Kidney tubule cell (primary cell): ENCODE data around the gene HEXD.

Experiments
- DNase-seq: peaks from one replicate; pipeline ENCODE4 v3.0.0-alpha.2; 2018; ENCODE audit warnings: low spot score

Gene HEXD

DNA sequence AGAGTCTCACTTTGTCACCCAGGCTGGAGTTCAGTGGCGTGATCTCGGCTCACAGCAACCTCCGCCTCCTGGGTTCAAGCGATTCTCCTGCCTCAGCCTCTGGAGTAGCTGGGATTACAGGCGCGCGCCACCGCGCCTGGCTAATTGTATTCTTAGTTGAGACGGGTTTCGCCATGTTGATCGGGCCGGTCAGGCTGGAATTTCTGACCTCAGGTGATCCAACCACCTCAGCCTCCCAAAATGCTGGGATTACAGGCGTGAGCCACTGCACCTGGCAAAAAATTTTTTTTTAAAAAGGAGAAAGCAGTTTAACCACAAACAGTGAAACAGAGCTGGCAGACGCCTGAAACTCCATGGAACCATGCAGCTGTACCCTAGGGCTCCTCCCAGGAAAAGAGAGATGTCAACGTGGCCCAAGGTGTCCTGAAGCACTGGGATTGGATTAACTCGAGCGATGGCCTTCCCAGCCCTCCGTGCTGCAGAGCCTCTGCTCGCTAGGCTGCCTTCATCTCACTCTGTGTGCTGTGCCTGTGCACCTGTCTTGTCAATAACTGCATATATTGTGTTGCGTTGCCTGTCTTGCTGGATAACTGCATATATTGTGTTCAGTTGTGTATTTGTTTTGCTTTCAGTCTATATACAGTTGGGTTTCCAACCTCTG, 71.8 kb downstream of the HEXD start:
- no peak for DNase-seq

DNA sequence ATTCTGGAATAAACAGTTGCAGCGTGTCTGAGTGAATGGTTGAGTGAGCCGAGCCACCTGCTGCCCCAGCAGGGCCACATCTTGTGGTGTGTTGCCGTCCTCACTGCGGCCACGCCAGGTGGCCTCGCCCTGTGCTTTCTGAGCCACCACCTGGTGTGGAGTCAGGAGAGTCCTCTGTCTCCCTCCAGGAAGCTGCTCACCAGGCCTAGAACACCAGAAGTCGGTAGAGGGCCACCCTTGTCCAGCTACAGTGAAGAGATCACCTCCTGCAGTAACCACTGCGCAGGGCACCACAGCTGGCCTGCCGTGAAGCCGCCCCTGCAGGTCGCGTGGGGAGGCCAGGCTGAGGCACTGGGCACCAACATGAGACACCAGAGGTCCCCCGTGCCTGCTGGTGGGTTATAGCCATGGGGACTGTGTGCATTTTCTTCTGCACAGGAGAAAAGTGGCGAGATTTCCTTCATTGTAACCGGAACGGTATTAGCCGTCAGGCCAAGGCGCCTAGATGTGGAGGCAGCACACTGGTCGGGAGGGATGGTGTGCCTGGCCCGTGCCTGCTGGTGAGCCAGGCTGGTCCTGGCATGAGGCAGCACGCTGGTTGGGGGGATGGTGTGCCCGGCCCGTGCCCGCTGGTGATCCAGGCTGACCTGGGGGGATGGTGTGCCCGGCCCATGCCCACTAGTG, 72.5 kb downstream of the HEXD start:
- no peak for DNase-seq

DNA sequence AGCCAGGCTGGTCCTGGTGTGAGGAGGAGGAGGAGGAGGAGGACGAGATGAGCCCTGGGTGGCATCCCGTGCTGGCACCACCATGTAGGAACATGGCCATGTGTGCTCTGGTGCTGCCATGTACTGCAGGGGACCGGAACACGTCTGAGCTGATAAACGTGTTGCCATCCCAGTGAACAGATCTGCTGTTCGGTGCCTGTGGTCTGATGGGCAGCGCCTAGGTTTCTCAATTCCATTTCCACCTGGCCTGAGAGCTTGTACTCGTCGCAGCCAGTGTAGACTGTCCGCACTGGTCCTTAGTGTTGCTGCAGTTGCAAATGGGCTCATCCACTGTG, 73.0 kb downstream of the HEXD start:
- no peak for DNase-seq

DNA sequence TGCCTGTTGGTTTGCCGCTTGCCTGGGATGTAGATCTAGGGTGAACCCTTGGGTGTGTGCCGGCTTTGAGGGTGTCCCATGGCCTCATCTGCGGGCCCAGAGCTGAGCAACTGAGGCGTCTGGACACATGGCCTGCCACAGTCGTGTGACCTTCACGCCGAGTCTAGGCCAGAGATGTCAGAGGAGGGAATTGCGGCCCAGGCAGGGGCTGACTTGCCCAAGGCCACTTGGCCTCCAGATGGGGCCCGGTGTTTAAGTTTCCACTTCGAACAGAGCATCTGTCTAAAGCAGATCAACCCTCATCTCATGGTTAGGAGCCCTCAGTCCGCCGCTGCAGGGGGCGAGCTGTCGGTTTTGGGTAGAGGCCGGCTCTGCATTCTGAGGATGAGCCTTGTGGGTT, 73.4 kb downstream of the HEXD start:
- no peak for DNase-seq
